HEK293T (cell line): ENCODE results near the gene LMAN1L.

Source experiments
- ARNT ChIP-seq: fragments of 450-650 bp; IDR thresholded peaks from 2 replicates; pipeline ENCODE4 v1.6.1; 2017; ENCODE audit warnings: mild to moderate bottlenecking
- CTBP1 ChIP-seq: fragments of 450-650 bp; IDR thresholded peaks from 2 replicates; pipeline ENCODE4 v1.6.1; 2016; ENCODE audit warnings: borderline replicate concordance
- ELF4 ChIP-seq: fragments of 450-650 bp; IDR thresholded peaks from 2 replicates; pipeline ENCODE4 v1.6.1; 2017; ENCODE audit warnings: antibody characterized with exemption
- FOXA1 ChIP-seq: fragments of 450-650 bp; IDR thresholded peaks from 2 replicates; pipeline ENCODE4 v1.6.1; 2016; ENCODE audit warnings: mild to moderate bottlenecking
- FOXK2 ChIP-seq: fragments of 450-650 bp; IDR thresholded peaks from 2 replicates; pipeline ENCODE4 v1.6.1; 2016; ENCODE audit warnings: mild to moderate bottlenecking
- HDGF ChIP-seq: fragments of 450-650 bp; IDR thresholded peaks from 2 replicates; pipeline ENCODE4 v1.6.1; 2017; ENCODE audit warnings: antibody characterized with exemption, borderline replicate concordance
- NFRKB ChIP-seq: fragments of 450-650 bp; IDR thresholded peaks from 2 replicates; pipeline ENCODE4 v1.6.1; 2016; ENCODE audit warnings: mild to moderate bottlenecking, moderate library complexity
- SP1 ChIP-seq: fragments of 450-650 bp; IDR thresholded peaks from 2 replicates; pipeline ENCODE4 v1.6.1; 2017
- SUZ12 ChIP-seq: fragments of 450-650 bp; IDR thresholded peaks from 2 replicates; pipeline ENCODE4 v1.6.1; 2016; ENCODE audit warnings: mild to moderate bottlenecking
- ZNF384 ChIP-seq: fragments of 450-650 bp; IDR thresholded peaks from 2 replicates; pipeline ENCODE4 v1.6.1; 2016

GRCh38 chr15:74824976-74825375 lies 12.3 kb downstream of the LMAN1L start:
- TF ChIP-seq HDGF (no peak), SP1 (no peak), FOXA1 (no peak), CTBP1 (no peak), FOXK2 (no peak), NFRKB (no peak), ELF4 (no peak), SUZ12 (no peak), ZNF384 (no peak), ARNT (no peak)
